Heart right ventricle (tissue), 16 donors: Measurements from ENCODE around the gene IL16. TPM values are rescaled to one million over a fixed set of nuclear protein-coding genes. Genes with fewer than 3 reads are reported as not detected.
"Not testable (repeated sequence)": the region's sequence is repeated elsewhere in the genome, so short reads cannot be mapped to it uniquely, and the experiment has no call there.

ENCODE experiments used
- ATAC-seq, 8 donors: fragments of 200-7000 bp; cut with Tn5 transposase; one replicate each; pipeline ENCODE4 v1.9.1; 2020; ENCODE audit warnings: mild to moderate bottlenecking in 8 of 8, moderate library complexity in 8 of 8, moderate number of reproducible peaks in 1 of 8
- DNase-seq, 2 donors: peaks; one replicate each; pipeline ENCODE4 v3.0.0-alpha.2; 2020
- H3K27ac ChIP-seq, 10 donors: fragments of 200-600 bp; sonication (generic) in 2 of 10; one replicate each; pipeline versions ENCODE4 v1.5.0 to v1.8.0; 2020 to 2022; ENCODE audit warnings: mild to moderate bottlenecking in 3 of 10
- H3K27me3 ChIP-seq, 7 donors: fragments of 200-600 bp; one replicate each; pipeline ENCODE4 v1.8.0; 2021 to 2022; ENCODE audit warnings: mild to moderate bottlenecking in 2 of 7
- H3K36me3 ChIP-seq, 9 donors: fragments of 200-600 bp; sonication (generic) in 1 of 9; one replicate each; pipeline versions ENCODE4 v1.5.0 to v1.8.0; 2020 to 2022; ENCODE audit warnings: mild to moderate bottlenecking in 2 of 9
- H3K4me1 ChIP-seq, 9 donors: fragments of 200-600 bp; sonication (generic) in 1 of 9; one replicate each; pipeline versions ENCODE4 v1.5.0 to v1.8.0; 2020 to 2022; ENCODE audit warnings: mild to moderate bottlenecking in 4 of 9
- H3K4me3 ChIP-seq, 10 donors: fragments of 200-600 bp; sonication (generic) in 2 of 10; one replicate each; pipeline versions ENCODE4 v1.5.0 to v1.8.0; 2020 to 2022; ENCODE audit warnings: mild to moderate bottlenecking in 7 of 10, moderate library complexity in 2 of 10
- H3K9me3 ChIP-seq, 11 donors: fragments of 200-600 bp in 10 of 11; sonication (generic) in 2 of 11; one replicate each; pipeline versions ENCODE4 v1.5.0 to v1.8.0; 2013 to 2022; ENCODE audit warnings: mild to moderate bottlenecking in 2 of 11, control low read depth in 1 of 11, moderate library complexity in 1 of 11
- CTCF ChIP-seq, 9 donors: fragments of 200-600 bp; sonication (generic) in 2 of 9; IDR thresholded peaks; one replicate each; pipeline versions ENCODE4 v1.5.0 to v1.8.0; 2021 to 2022; ENCODE audit warnings: antibody characterized with exemption in 9 of 9, mild to moderate bottlenecking in 5 of 9, moderate library complexity in 1 of 9
- WGBS, 2 donors: extraction: QIAGEN DNeasy Blood & Tissue Kit; methylation state at CpG; one replicate each; pipeline ENCODE4 v1.1.7; 2013; ENCODE audit warnings: inconsistent platforms in 1 of 2; 5-methylcytosine and 5-hydroxymethylcytosine counted together
- intact Hi-C, 10 donors: fragments of 100-400 bp; cut with DNase I; formaldehyde crosslinking; loops; one replicate each; pipeline versions ENCODE4 v1.11.1 to v1.14.2; 2022
- polyA plus RNA-seq, 2 donors: library from polyadenylated mRNA; stranded (reverse); fragments of 200-250 nt; gene quantifications; one replicate each; pipeline ENCODE4 v1.2.3, GENCODE V29; 2013
- total RNA-seq, 10 donors: library from RNA; stranded (reverse); fragmentation: NEBNext Ultra II Directional in 3 of 10; extraction: Animal tissue kit (Norgen Biotek cat#: 25700) in 3 of 10; gene quantifications; one replicate each; pipeline versions ENCODE4 v1.2.1 to v1.2.4, GENCODE V29; 2021 to 2023
- donor health status: Arrhythmogenic right ventricular cardiomyopathy.
- donor health status: ischemic (EF 13 %, LVEDD 7.1; RV severe dilation, severe dysfunction).
- donor health status: healthy with polysubstance abuse.
- donor health status: DM: no; HTN: yes; CAD: no.
- donor health status: DM: no; HTN: no; CAD: no.
- donor health status: ischemic (EF 25% LVEDD 6.9; RV normal size, moderate dysfunction).
- donor health status: ischemic (EF 25% LVEDD 5.7; RV mildly dilated, moderate dysfunction).
- donor health status: healthy.
- donor health status: DM: yes; HTN: yes; CAD: no.
- donor health status: Ischemic cardiomyopathy.
- donor health status: ischemic (EF 35%, LVEDD 5.7; RV mildly dilated, moderate dysfunction).
- donor health status: nonischemic (EF 11% LVEDD 7.7; RV severe dilation, severe dysfunction).
- donor health status: DM: yes; HTN: yes; CAD: no.
- donor health status: PGD.
- donor health status: ischemic (EF 29% LVEDD 5.4; RV normal size, mild dysfunction).
- donor health status: nonischemic (EF 23%, LVEDD 6.1; RV moderate dilation, normal function).

IL16 gene
- total and polyA plus RNA-seq, 12 donors: 3.3 to 13.1 (median 4.2) TPM

GRCh38 chr15:81343371-81343770, 146.7 kb downstream of the IL16 start:
- H3K4me3 ChIP-seq: no peak overlapping the region
- H3K36me3 ChIP-seq: no peaks in the 10 kb centered on the region
- intact Hi-C loops: no loop called here
- DNase-seq (no peak), ATAC-seq (no peak)
- peaks cover 0 to 10% (median 0%) of the 10 kb centered on the region in 9 donors for H3K4me1 ChIP-seq
- WGBS, 2 donors: 92 to 97% methylated on average over 4 of the region's 4 CpGs
- no peak for TF ChIP-seq CTCF (IDR thresholded peaks at IDR 0.05)
- H3K27me3 ChIP-seq: no peaks in the 10 kb centered on the region
- no peak overlapping the region for H3K27ac ChIP-seq
- no peaks in the 10 kb centered on the region for H3K9me3 ChIP-seq

GRCh38 chr15:81346611-81347010, 149.9 kb downstream of the IL16 start:
- no peak for TF ChIP-seq CTCF (IDR thresholded peaks at IDR 0.05)
- DNase-seq (no peak), ATAC-seq (no peak)
- 70 to 71% methylated on average over 2 of the region's 2 CpGs for WGBS, 2 donors
- Histone ChIP-seq H3K4me3 (no peak overlapping the region), H3K4me1 (no peaks in the 10 kb centered on the region), H3K27me3 (no peaks in the 10 kb centered on the region), H3K36me3 (no peaks in the 10 kb centered on the region), H3K9me3 (no peaks in the 10 kb centered on the region), H3K27ac (no peak overlapping the region)
- intact Hi-C loops: no loop called here

- intact Hi-C loops: no loop called here
- H3K27me3 ChIP-seq: no peaks in the 10 kb centered on the region
- DNase-seq (no peak), ATAC-seq (no peak)
- H3K4me1 ChIP-seq: no peaks in the 10 kb centered on the region
- no peak for TF ChIP-seq CTCF (IDR thresholded peaks at IDR 0.05)
- no peaks in the 10 kb centered on the region for H3K36me3 ChIP-seq
- no peaks in the 10 kb centered on the region for H3K9me3 ChIP-seq
- WGBS, 2 donors: 95% methylated on average over 4 of the region's 4 CpGs
- no peak overlapping the region for H3K4me3 ChIP-seq
- H3K27ac ChIP-seq: no peak overlapping the region
Observed at GRCh38 chr15:81347910-81348309, 151.2 kb downstream of the IL16 start.

GRCh38 chr15:81348691-81349090, 152.0 kb downstream of the IL16 start:
- H3K4me1 ChIP-seq, H3K27me3 ChIP-seq, H3K27ac ChIP-seq, H3K9me3 ChIP-seq, H3K4me3 ChIP-seq, intact Hi-C loops, H3K36me3 ChIP-seq, DNase-seq, ATAC-seq: not testable (repeated sequence)
- WGBS, 2 donors: 91 to 96% methylated on average over 11 of the region's 11 CpGs

GRCh38 chr15:81349271-81349670, 152.6 kb downstream of the IL16 start:
- Histone ChIP-seq H3K4me1 (no peaks in the 10 kb centered on the region), H3K36me3 (no peaks in the 10 kb centered on the region), H3K9me3 (no peaks in the 10 kb centered on the region), H3K27me3 (no peaks in the 10 kb centered on the region), H3K4me3 (no peak overlapping the region), H3K27ac (no peak overlapping the region)
- no peak for TF ChIP-seq CTCF (IDR thresholded peaks at IDR 0.05)
- WGBS, 2 donors: 93 to 95% methylated on average over 3 of the region's 3 CpGs
- no peak for DNase-seq
- no peak for ATAC-seq
- intact Hi-C loops: no loop called here
